Esophagus squamous epithelium (tissue), 4 donors: ENCODE results near the gene GPC6.

Experiments used
- CTCF ChIP-seq, 6 experiments: fragments of 450-650 bp in 4 of 6; fragments of 200-600 bp in 2 of 6; sonication (generic) in 2 of 6; IDR thresholded peaks; one replicate each; pipeline ENCODE4 v1.5.1; 2016 to 2019; ENCODE audit warnings: antibody characterized with exemption in 6 of 6, mild to moderate bottlenecking in 4 of 6, moderate library complexity in 4 of 6
- POLR2A ChIP-seq, 4 donors: fragments of 450-650 bp; IDR thresholded peaks; one replicate each; pipeline ENCODE4 v1.6.1; 2017; ENCODE audit warnings: antibody characterized with exemption in 4 of 4, mild to moderate bottlenecking in 4 of 4, moderate library complexity in 3 of 4

DNA sequence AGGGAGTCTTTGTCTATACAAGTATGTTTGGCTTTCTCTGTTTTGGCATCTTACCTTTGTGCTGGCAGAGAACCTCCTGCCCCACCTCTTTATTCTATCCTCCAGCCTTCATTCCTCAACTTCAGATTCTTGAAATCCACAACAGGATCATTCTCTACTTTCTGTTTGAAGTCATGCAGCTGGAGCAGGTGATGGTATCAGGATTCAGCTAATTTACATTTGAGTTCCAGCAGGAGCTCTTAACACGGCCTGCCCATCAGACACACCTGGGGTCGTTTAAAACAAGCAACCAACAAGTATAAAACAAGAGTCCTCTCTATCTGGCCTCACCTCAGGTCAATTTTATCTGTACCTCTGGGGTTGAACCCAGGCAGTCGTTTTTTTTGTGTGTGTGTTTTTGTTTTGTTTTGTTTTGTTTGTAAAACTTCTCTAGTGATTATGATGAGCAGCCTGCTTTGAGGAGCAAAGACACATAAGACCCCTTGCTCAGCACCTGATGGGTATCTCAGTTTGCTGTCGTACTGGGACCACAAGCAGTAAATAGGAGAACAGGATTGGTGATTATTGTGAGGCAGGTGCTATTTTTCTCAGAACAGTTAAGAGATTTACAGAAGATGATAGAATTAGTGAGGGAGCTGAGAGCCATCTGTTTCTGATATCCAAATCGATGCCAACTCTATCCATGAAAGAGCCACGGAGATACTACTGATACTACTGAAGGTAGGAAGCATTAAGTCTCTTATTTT is 78.4 kb downstream of the GPC6 start:
- TF ChIP-seq CTCF (IDR thresholded peaks at IDR 0.05) = no peak
- TF ChIP-seq POLR2A (IDR thresholded peaks at IDR 0.05) = no peak
